ENCODE measurements around the gene ALDH3B2. TPM values are rescaled to one million over a fixed set of nuclear protein-coding genes. Genes with fewer than 3 reads are reported as not detected.

Gene ALDH3B2
- total RNA-seq, 4 donors from 2014 or later, result 1.2 TPM; not detected in 3

GRCh38 chr11:67614730-67615714 lies 59.4 kb downstream of the ALDH3B2 start:
- TF ChIP-seq POLR2A (IDR thresholded peaks at IDR 0.05) (no peak), CTCF (IDR thresholded peaks at IDR 0.05) (no peak)
- Histone ChIP-seq H3K4me3 (no peak overlapping the region), H3K9me3 (no peaks in the 10 kb centered on the region), H3K27me3 (no peaks in the 10 kb centered on the region), H3K36me3 (no peaks in the 10 kb centered on the region), H3K4me1 (no peaks in the 10 kb centered on the region), H3K27ac (no peak overlapping the region)
- peak in 1 of 2 donors; percentile 24 for DNase-seq
- intact Hi-C loops (cut with DNase I; ENCODE audit: low total_unique reads), result no loop called here

- H3K27me3 ChIP-seq, result no peaks in the 10 kb centered on the region
Measured at GRCh38 chr11:67613960-67614715, 60.3 kb downstream of the ALDH3B2 start.

GRCh38 chr11:67613313-67613959 lies 61.0 kb downstream of the ALDH3B2 start:
- H3K9me3 ChIP-seq, result no peaks in the 10 kb centered on the region
- no peaks in the 10 kb centered on the region for H3K36me3 ChIP-seq
- no peaks in the 10 kb centered on the region for H3K27me3 ChIP-seq
- no peak overlapping the region for H3K27ac ChIP-seq
- no peak for TF ChIP-seq CTCF (IDR thresholded peaks at IDR 0.05)
- no peak for TF ChIP-seq POLR2A (IDR thresholded peaks at IDR 0.05)
- peak overlapping the region in 1 of 2 donors; percentile 28 for H3K4me3 ChIP-seq
- H3K4me1 ChIP-seq, result no peaks in the 10 kb centered on the region
- intact Hi-C loops (cut with DNase I; ENCODE audit: low total_unique reads), result no loop called here
- DNase-seq, result no peak

More at GRCh38 chr11:67613960-67614715, 60.3 kb downstream of the ALDH3B2 start:
- Histone ChIP-seq H3K4me3 (peak overlapping the region; percentile 9 to 28), H3K36me3 (no peaks in the 10 kb centered on the region), H3K9me3 (no peaks in the 10 kb centered on the region), H3K27ac (no peak overlapping the region), H3K4me1 (no peaks in the 10 kb centered on the region)
- intact Hi-C loops (cut with DNase I; ENCODE audit: low total_unique reads), result no loop called here
- no peak for TF ChIP-seq POLR2A (IDR thresholded peaks at IDR 0.05)
- TF ChIP-seq CTCF (IDR thresholded peaks at IDR 0.05), result peak; percentile 41 to 65 (median 51)
- peak; percentile 51 to 52 for DNase-seq

- DNase-seq, result no peak
- Histone ChIP-seq H3K27ac (no peak overlapping the region), H3K36me3 (no peaks in the 10 kb centered on the region), H3K4me3 (no peak overlapping the region), H3K4me1 (peaks cover 2% of the 10 kb centered on the region in 2 donors), H3K27me3 (no peaks in the 10 kb centered on the region), H3K9me3 (no peaks in the 10 kb centered on the region)
- TF ChIP-seq CTCF (IDR thresholded peaks at IDR 0.05), result no peak
- no peak for TF ChIP-seq POLR2A (IDR thresholded peaks at IDR 0.05)
- intact Hi-C loops (cut with DNase I; ENCODE audit: low total_unique reads), result no loop called here
Measured at GRCh38 chr11:67612751-67613150, 61.7 kb downstream of the ALDH3B2 start.

Small RNAs within 50 kb of the gene (small RNA-seq; reads per million reads assigned to genes)
- gene RPL37P2, result not detected

Other genes starting within 250 kb of the ALDH3B2 start
- gene RPS6KB2, start 246.1 kb downstream of the ALDH3B2 start, total RNA-seq, result 10 to 100 TPM; 25.6 to 45.0 (median 30.7) TPM
- gene PTPRCAP, start 236.9 kb downstream of the ALDH3B2 start, total RNA-seq, result 1 to 10 TPM in 3 of 4 donors, under 1 TPM in 1; 0.29 to 5.0 (median 1.9) TPM
- 10 to 100 TPM; 34.7 to 79.2 (median 69.0) TPM for gene CORO1B, start 231.1 kb downstream of the ALDH3B2 start, total RNA-seq
- not detected for gene GPR152, start 221.9 kb downstream of the ALDH3B2 start, total RNA-seq
- gene CABP4, start 219.3 kb downstream of the ALDH3B2 start, total RNA-seq, result 1 to 10 TPM in 1 of 4 donors, under 1 TPM in 1, not detected in 2; 0.67 to 1.9 TPM
- gene TMEM134, start 205.4 kb downstream of the ALDH3B2 start, total RNA-seq, result 10 to 100 TPM in 3 of 4 donors, 1 to 10 TPM in 1; 6.9 to 59.5 (median 36.0) TPM
- 100 to 1,000 TPM in 1 of 4 donors, 10 to 100 TPM in 3; 52.9 to 131 (median 85.5) TPM for gene AIP, start 191.6 kb downstream of the ALDH3B2 start, total RNA-seq
- 10 to 100 TPM in 3 of 4 donors, 1 to 10 TPM in 1; 7.9 to 89.7 (median 15.2) TPM for gene PITPNM1, start 169.3 kb downstream of the ALDH3B2 start, total RNA-seq
- gene CDK2AP2, start 166.5 kb downstream of the ALDH3B2 start, total RNA-seq, result 10 to 100 TPM in 1 of 4 donors, 1 to 10 TPM in 3; 2.1 to 28.7 (median 6.9) TPM
- not detected for gene CABP2, start 151.2 kb downstream of the ALDH3B2 start, total RNA-seq
- 100 to 1,000 TPM; 410 to 885 (median 651) TPM for gene GSTP1, start 90.8 kb downstream of the ALDH3B2 start, total RNA-seq
- gene NDUFV1, start 67.7 kb downstream of the ALDH3B2 start, total RNA-seq, result 100 to 1,000 TPM in 3 of 4 donors, 10 to 100 TPM in 1; 75.6 to 207 (median 142) TPM
- gene NUDT8, start 44.7 kb downstream of the ALDH3B2 start, total RNA-seq, result 1 to 10 TPM in 2 of 4 donors, not detected in 2; 3.5 to 7.6 TPM
- not detected for gene TBX10, start 34.9 kb downstream of the ALDH3B2 start, total RNA-seq
- not detected for gene ACY3, start 23.9 kb downstream of the ALDH3B2 start, total RNA-seq

All from uterus (tissue), 4 donors.